ENCODE data around the gene FOXC2.

Gene FOXC2

DNA sequence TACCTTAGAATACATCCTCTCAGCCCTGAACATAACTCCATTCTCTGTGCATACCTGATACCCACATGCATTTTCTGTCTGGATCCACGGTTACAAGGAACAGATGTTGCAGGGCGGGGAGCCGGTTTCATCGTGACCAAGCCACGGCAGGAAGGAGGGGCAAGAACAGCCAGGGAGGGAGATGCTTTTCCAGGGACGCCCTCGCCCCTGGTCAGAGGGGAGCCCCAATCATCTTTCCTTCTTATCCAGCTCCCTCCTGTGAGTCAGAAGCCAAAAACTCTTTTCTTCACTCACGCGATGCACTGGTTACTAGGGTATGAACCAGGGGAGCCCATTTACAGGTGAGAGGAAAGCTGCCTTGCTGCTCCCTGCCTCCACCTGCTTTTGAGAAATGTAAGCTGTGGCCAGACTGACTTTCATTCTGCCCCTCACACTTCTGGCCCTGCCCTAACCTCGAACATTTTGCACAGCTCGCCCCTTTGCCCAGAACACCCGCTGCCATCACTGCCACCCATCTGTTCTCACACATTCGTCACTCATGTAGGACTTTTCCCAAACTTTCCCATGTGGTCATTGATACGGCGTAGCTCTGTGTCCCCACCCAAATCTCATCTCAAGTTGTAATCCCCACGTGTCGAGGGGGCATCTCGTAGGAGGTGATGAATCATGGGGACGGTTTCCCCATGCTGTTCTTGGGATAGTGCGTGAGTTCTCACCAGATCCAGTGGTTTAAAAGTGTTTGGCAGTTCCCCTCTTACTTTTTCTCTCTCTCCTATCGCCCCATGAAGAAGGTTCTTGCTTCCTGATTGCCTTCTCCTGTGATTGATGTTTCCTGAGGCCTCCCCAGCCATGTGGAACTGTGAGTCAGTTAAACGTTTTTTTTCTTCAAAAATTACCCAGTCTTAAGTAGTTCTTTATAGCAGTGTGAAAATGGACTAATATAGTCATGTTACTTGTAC, 32.3 kb downstream of the FOXC2 start:
- Histone ChIP-seq H3K4me1 (ENCODE audit: insufficient read depth, low read length) (no peaks in the 10 kb centered on the region), H3K9ac (ENCODE audit: low read length) (no peak overlapping the region), H3K4me3 (ENCODE audit: low read depth in 1 of 2, low read length in 2 of 2) (no peak overlapping the region), H3K27ac (ENCODE audit: low read depth, low read length) (no peak overlapping the region), H3K27me3 (ENCODE audit: control insufficient read depth in 1 of 2, insufficient read depth in 2 of 2, low read length in 2 of 2) (peaks cover 10 to 22% of the 10 kb centered on the region in 2 donors), H3K9me3 (ENCODE audit: low read length) (no peaks in the 10 kb centered on the region), H3K36me3 (ENCODE audit: insufficient read depth, low read length) (no peaks in the 10 kb centered on the region)

GRCh38 chr16:86601356-86601755, 34.7 kb downstream of the FOXC2 start:
- no peaks in the 10 kb centered on the region for H3K9me3 ChIP-seq (ENCODE audit: low read length)
- no peaks in the 10 kb centered on the region for H3K36me3 ChIP-seq (ENCODE audit: insufficient read depth, low read length)
- H3K27me3 ChIP-seq (ENCODE audit: control insufficient read depth in 1 of 2, insufficient read depth in 2 of 2, low read length in 2 of 2), result peaks cover 5 to 8% of the 10 kb centered on the region in 2 donors
- no peak overlapping the region for H3K27ac ChIP-seq (ENCODE audit: low read depth, low read length)
- H3K9ac ChIP-seq (ENCODE audit: low read length), result no peak overlapping the region
- no peak overlapping the region for H3K4me3 ChIP-seq (ENCODE audit: low read depth in 1 of 2, low read length in 2 of 2)
- no peaks in the 10 kb centered on the region for H3K4me1 ChIP-seq (ENCODE audit: insufficient read depth, low read length)

GRCh38 chr16:86602521-86602920, 35.9 kb downstream of the FOXC2 start:
- no peak overlapping the region for H3K27ac ChIP-seq (ENCODE audit: low read depth, low read length)
- peaks cover 0 to 8% of the 10 kb centered on the region in 2 donors for H3K27me3 ChIP-seq (ENCODE audit: control insufficient read depth in 1 of 2, insufficient read depth in 2 of 2, low read length in 2 of 2)
- H3K4me1 ChIP-seq (ENCODE audit: insufficient read depth, low read length), result no peaks in the 10 kb centered on the region
- H3K9ac ChIP-seq (ENCODE audit: low read length), result no peak overlapping the region
- no peaks in the 10 kb centered on the region for H3K36me3 ChIP-seq (ENCODE audit: insufficient read depth, low read length)
- H3K9me3 ChIP-seq (ENCODE audit: low read length), result no peaks in the 10 kb centered on the region
- no peak overlapping the region for H3K4me3 ChIP-seq (ENCODE audit: low read depth in 1 of 2, low read length in 2 of 2)

GRCh38 chr16:86604436-86605193, 38.0 kb downstream of the FOXC2 start:
- Histone ChIP-seq H3K27ac (ENCODE audit: low read depth, low read length) (no peak overlapping the region), H3K9me3 (ENCODE audit: low read length) (no peaks in the 10 kb centered on the region), H3K27me3 (ENCODE audit: control insufficient read depth in 1 of 2, insufficient read depth in 2 of 2, low read length in 2 of 2) (peaks cover 0 to 8% of the 10 kb centered on the region in 2 donors), H3K4me3 (ENCODE audit: low read depth in 1 of 2, low read length in 2 of 2) (no peak overlapping the region), H3K4me1 (ENCODE audit: insufficient read depth, low read length) (no peaks in the 10 kb centered on the region), H3K36me3 (ENCODE audit: insufficient read depth, low read length) (no peaks in the 10 kb centered on the region), H3K9ac (ENCODE audit: low read length) (no peak overlapping the region)

DNA sequence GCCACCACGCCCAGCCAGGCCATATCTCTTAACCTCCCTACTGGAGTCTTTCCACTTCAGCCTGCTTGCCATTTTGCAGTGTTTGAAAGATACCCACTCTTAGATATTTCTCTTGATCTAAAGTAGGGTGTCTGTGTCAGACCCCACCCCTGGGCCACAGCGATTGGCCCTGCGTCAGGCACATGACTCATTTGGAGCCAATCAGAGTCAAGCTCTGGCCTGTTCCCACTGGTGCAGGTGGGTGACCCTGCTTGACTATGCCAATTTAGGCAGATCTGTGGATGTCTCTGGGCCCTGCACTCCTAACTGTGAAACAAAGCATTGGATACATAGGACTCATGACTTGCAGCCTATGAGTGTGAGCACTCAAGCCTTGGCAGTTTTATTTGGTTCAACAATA, 39.3 kb downstream of the FOXC2 start:
- Histone ChIP-seq H3K4me1 (ENCODE audit: insufficient read depth, low read length) (no peaks in the 10 kb centered on the region), H3K9ac (ENCODE audit: low read length) (no peak overlapping the region), H3K27me3 (ENCODE audit: control insufficient read depth in 1 of 2, insufficient read depth in 2 of 2, low read length in 2 of 2) (peaks cover 0 to 14% of the 10 kb centered on the region in 2 donors), H3K27ac (ENCODE audit: low read depth, low read length) (no peak overlapping the region), H3K4me3 (ENCODE audit: low read depth in 1 of 2, low read length in 2 of 2) (no peak overlapping the region), H3K36me3 (ENCODE audit: insufficient read depth, low read length) (no peaks in the 10 kb centered on the region), H3K9me3 (ENCODE audit: low read length) (no peaks in the 10 kb centered on the region)

DNA sequence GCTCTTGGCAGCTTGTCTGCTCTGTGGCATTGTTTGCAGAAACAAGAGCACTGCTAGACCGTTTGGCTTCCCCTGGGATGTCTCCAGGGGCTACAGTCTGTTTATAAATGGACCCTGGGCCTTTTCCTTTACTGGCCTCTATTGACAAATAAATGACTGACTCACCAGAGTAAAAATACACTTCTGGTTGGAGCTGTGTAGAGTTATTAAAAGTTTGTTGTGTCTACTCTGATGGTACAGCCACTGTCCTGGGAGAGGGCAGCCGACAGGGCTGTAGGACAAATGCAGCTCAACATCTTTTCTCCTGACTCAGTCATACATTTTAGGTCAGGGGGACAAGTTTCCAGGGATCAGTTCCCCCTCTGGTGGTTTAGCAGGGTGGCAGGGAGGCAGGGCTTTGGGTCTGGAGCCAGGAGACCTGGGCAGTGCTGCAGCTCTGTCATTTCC, 41.7 kb downstream of the FOXC2 start:
- Histone ChIP-seq H3K9me3 (ENCODE audit: low read length) (no peaks in the 10 kb centered on the region), H3K36me3 (ENCODE audit: insufficient read depth, low read length) (no peaks in the 10 kb centered on the region), H3K27me3 (ENCODE audit: control insufficient read depth in 1 of 2, insufficient read depth in 2 of 2, low read length in 2 of 2) (peaks cover 0 to 7% of the 10 kb centered on the region in 2 donors), H3K27ac (ENCODE audit: low read depth, low read length) (no peak overlapping the region), H3K9ac (ENCODE audit: low read length) (no peak overlapping the region), H3K4me1 (ENCODE audit: insufficient read depth, low read length) (no peaks in the 10 kb centered on the region), H3K4me3 (ENCODE audit: low read depth in 1 of 2, low read length in 2 of 2) (no peak overlapping the region)

DNA sequence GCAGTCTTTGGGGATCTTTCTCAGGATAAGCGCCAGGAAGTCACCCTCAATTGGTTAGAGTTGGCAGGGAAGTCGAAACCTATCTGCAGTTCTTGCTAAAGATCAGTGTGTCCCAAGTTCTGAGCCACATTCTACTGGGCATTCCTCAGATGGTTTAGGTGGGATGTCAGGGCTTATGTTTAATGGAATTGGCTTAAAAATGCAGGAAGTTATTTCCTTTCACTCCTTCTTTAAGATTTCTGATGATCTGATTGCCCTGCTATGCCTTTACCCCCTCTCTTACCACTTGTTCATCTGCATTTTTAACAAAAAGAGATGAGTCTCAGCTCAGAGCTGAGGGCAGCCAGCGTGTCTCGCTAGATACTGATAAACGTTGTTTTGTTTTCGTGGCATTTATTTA, 42.5 kb downstream of the FOXC2 start:
- no peak overlapping the region for H3K4me3 ChIP-seq (ENCODE audit: low read depth in 1 of 2, low read length in 2 of 2)
- H3K9ac ChIP-seq (ENCODE audit: low read length), result no peak overlapping the region
- H3K9me3 ChIP-seq (ENCODE audit: low read length), result no peaks in the 10 kb centered on the region
- H3K27me3 ChIP-seq (ENCODE audit: control insufficient read depth in 1 of 2, insufficient read depth in 2 of 2, low read length in 2 of 2), result peaks cover 0 to 7% of the 10 kb centered on the region in 2 donors
- H3K4me1 ChIP-seq (ENCODE audit: insufficient read depth, low read length), result no peaks in the 10 kb centered on the region
- H3K36me3 ChIP-seq (ENCODE audit: insufficient read depth, low read length), result no peaks in the 10 kb centered on the region
- no peak overlapping the region for H3K27ac ChIP-seq (ENCODE audit: low read depth, low read length)

GRCh38 chr16:86609661-86610060, 43.0 kb downstream of the FOXC2 start:
- no peaks in the 10 kb centered on the region for H3K9me3 ChIP-seq (ENCODE audit: low read length)

DNA sequence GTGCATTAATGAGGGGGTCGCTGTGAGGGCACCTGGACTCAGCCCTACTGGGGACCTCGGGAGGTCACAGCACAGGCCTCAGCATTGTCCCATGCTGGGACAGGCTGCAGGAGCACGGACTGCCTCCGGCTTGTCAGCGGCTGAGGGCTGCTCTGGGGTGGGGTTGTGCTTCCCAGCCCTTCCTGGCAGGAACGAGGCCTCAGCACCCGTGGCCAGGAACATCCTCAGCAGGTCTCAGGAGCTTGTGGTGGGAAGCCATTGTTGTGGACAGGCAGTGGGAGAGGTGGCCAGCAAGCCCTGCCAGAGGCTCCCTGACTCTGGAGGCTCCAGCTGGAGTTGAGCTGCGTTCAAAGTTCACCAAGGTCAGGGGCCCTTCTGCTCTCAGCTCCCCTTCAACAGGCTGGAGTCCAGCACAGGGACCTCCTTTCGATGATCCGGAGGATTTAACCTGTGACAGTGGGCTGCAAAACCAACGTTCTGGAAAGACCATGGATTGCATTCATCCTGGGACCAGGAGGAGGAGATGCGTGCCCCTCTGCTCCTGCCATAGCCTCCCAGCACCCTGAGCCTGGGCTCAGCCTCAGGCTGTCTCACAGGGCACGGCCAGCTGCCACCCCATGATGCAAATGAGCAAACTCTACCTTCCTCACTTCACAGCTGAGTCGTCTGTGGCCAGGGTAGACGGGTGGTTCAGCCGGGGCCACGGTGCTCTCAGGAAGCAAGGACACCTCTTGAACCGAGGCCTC, 44.3 kb downstream of the FOXC2 start:
- Histone ChIP-seq H3K27ac (ENCODE audit: low read depth, low read length) (no peak overlapping the region), H3K27me3 (ENCODE audit: control insufficient read depth in 1 of 2, insufficient read depth in 2 of 2, low read length in 2 of 2) (peaks cover 0 to 7% of the 10 kb centered on the region in 2 donors), H3K9ac (ENCODE audit: low read length) (no peak overlapping the region)

More at GRCh38 chr16:86609661-86610060, 43.0 kb downstream of the FOXC2 start:
- Histone ChIP-seq H3K4me1 (ENCODE audit: insufficient read depth, low read length) (no peaks in the 10 kb centered on the region), H3K4me3 (ENCODE audit: low read depth in 1 of 2, low read length in 2 of 2) (no peak overlapping the region), H3K27ac (ENCODE audit: low read depth, low read length) (no peak overlapping the region), H3K27me3 (ENCODE audit: control insufficient read depth in 1 of 2, insufficient read depth in 2 of 2, low read length in 2 of 2) (peaks cover 0 to 7% of the 10 kb centered on the region in 2 donors), H3K9ac (ENCODE audit: low read length) (no peak overlapping the region), H3K36me3 (ENCODE audit: insufficient read depth, low read length) (no peaks in the 10 kb centered on the region)

DNA sequence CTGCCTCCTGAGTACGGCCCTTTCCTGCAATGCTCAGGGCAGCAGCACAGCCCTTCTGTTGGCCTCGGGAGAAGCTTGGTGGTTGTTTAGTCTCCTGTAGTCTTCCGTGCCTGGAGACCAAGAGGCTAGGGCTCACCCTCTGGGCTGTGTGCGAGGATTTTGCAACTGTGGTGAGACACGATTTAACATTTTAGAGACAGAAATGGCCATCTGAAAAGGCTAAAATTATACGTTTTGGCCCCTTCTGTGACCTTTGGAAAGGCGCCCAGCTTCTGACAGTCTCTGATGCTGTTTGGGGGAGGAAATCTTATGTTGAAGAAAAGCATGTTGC, 44.9 kb downstream of the FOXC2 start:
- peaks cover 0 to 7% of the 10 kb centered on the region in 2 donors for H3K27me3 ChIP-seq (ENCODE audit: control insufficient read depth in 1 of 2, insufficient read depth in 2 of 2, low read length in 2 of 2)
- H3K36me3 ChIP-seq (ENCODE audit: insufficient read depth, low read length), result no peaks in the 10 kb centered on the region
- H3K9me3 ChIP-seq (ENCODE audit: low read length), result no peaks in the 10 kb centered on the region
- H3K4me1 ChIP-seq (ENCODE audit: insufficient read depth, low read length), result no peaks in the 10 kb centered on the region
- no peak overlapping the region for H3K4me3 ChIP-seq (ENCODE audit: low read depth in 1 of 2, low read length in 2 of 2)
- no peak overlapping the region for H3K27ac ChIP-seq (ENCODE audit: low read depth, low read length)
- H3K9ac ChIP-seq (ENCODE audit: low read length), result no peak overlapping the region

More for the DNA sequence above, 44.3 kb downstream of the FOXC2 start:
- Histone ChIP-seq H3K36me3 (ENCODE audit: insufficient read depth, low read length) (no peaks in the 10 kb centered on the region), H3K9me3 (ENCODE audit: low read length) (no peaks in the 10 kb centered on the region), H3K4me3 (ENCODE audit: low read depth in 1 of 2, low read length in 2 of 2) (no peak overlapping the region), H3K4me1 (ENCODE audit: insufficient read depth, low read length) (no peaks in the 10 kb centered on the region)

DNA sequence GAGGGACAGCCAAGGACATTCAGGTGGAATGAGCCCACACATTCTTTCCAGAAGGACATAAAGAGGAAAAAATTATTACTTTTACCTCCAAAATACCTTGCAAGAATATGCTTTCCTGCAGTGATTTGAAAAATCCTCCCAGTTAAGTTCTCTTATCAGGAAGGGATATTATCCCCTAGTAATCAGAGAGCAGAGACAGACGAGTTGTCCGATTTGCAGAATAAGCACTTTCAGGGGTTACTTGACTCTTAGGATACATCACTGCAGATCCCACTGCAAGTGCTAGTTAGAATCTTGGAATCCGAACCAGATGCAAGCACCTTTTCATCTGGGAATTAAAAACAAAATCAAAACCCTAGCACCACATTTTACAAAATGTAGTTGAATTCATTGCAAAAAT, 45.3 kb downstream of the FOXC2 start:
- no peaks in the 10 kb centered on the region for H3K4me1 ChIP-seq (ENCODE audit: insufficient read depth, low read length)
- H3K27ac ChIP-seq (ENCODE audit: low read depth, low read length), result no peak overlapping the region
- peaks cover 0 to 7% of the 10 kb centered on the region in 2 donors for H3K27me3 ChIP-seq (ENCODE audit: control insufficient read depth in 1 of 2, insufficient read depth in 2 of 2, low read length in 2 of 2)

More for the DNA sequence above, 45.3 kb downstream of the FOXC2 start:
- Histone ChIP-seq H3K9ac (ENCODE audit: low read length) (no peak overlapping the region), H3K9me3 (ENCODE audit: low read length) (no peaks in the 10 kb centered on the region), H3K4me3 (ENCODE audit: low read depth in 1 of 2, low read length in 2 of 2) (no peak overlapping the region), H3K36me3 (ENCODE audit: insufficient read depth, low read length) (no peaks in the 10 kb centered on the region)
